ENCODE data around the gene KCNK10. TPM values are rescaled to one million over a fixed set of nuclear protein-coding genes. Genes with fewer than 3 reads are reported as not detected.

The KCNK10 gene
- total RNA-seq, 2 experiments from 2014 or later: 0.68 to 0.73 TPM

GRCh38 chr14:88326352-88327103 lies 3.5 kb upstream of the KCNK10 start:
- Histone ChIP-seq H3K79me2 (ENCODE audit: insufficient read depth, low read depth, low read length) (no peaks in the 10 kb centered on the region), H3K36me3 (ENCODE audit: insufficient read depth, low read length) (no peaks in the 10 kb centered on the region), H3K9me3 (ENCODE audit: low read length) (no peaks in the 10 kb centered on the region), H4K20me1 (ENCODE audit: insufficient read depth, low read length) (no peaks in the 10 kb centered on the region), H3K9me2 (ENCODE audit: insufficient read depth, low read length) (no peaks in the 10 kb centered on the region), H2AFZ (ENCODE audit: low read length) (no peak overlapping the region), H3K4me3 (ENCODE audit: low read depth, low read length, poor library complexity, severe bottlenecking) (no peak overlapping the region), H3K4me2 (ENCODE audit: low read length) (no peak overlapping the region), H3K27ac (ENCODE audit: low read depth, low read length, poor library complexity, severe bottlenecking) (no peak overlapping the region), H3K4me1 (ENCODE audit: insufficient read depth, low read length, poor library complexity, severe bottlenecking) (peaks cover 9% of the 10 kb centered on the region)
- DNase-seq (ENCODE audit: low spot score): no peak
- POLR2A ChIA-PET: no interaction called here
- intact Hi-C loops (cut with micrococcal nuclease; ENCODE audit: unreplicated experiment): no loop called here
- CTCF ChIA-PET (ENCODE audit: unreplicated experiment): no interaction called here
- TF ChIP-seq CTCF (conservative IDR thresholded peaks at IDR 0.05; ENCODE audit: low read length): no peak
- no TSS peak for BruUV-seq (replicated peaks)

GRCh38 chr14:88325883-88326282 lies 2.8 kb upstream of the KCNK10 start:
- ChIA-PET CTCF (ENCODE audit: unreplicated experiment) (no interaction called here), POLR2A (no interaction called here)
- no peak overlapping the region for H2AFZ ChIP-seq (ENCODE audit: low read length)
- no peaks in the 10 kb centered on the region for H3K9me3 ChIP-seq (ENCODE audit: low read length)
- no peak overlapping the region for H3K27ac ChIP-seq (ENCODE audit: low read depth, low read length, poor library complexity, severe bottlenecking)
- no peaks in the 10 kb centered on the region for H3K9me2 ChIP-seq (ENCODE audit: insufficient read depth, low read length)
- H4K20me1 ChIP-seq (ENCODE audit: insufficient read depth, low read length): no peaks in the 10 kb centered on the region
- no peaks in the 10 kb centered on the region for H3K79me2 ChIP-seq (ENCODE audit: insufficient read depth, low read depth, low read length)
- H3K4me1 ChIP-seq (ENCODE audit: insufficient read depth, low read length, poor library complexity, severe bottlenecking): peaks cover 9% of the 10 kb centered on the region
- BruUV-seq (replicated peaks): no TSS peak
- H3K4me3 ChIP-seq (ENCODE audit: low read depth, low read length, poor library complexity, severe bottlenecking): no peak overlapping the region
- no peak overlapping the region for H3K4me2 ChIP-seq (ENCODE audit: low read length)
- H3K36me3 ChIP-seq (ENCODE audit: insufficient read depth, low read length): no peaks in the 10 kb centered on the region
- no peak for DNase-seq (ENCODE audit: low spot score)
- intact Hi-C loops (cut with micrococcal nuclease; ENCODE audit: unreplicated experiment): no loop called here
- TF ChIP-seq CTCF (conservative IDR thresholded peaks at IDR 0.05; ENCODE audit: low read length): no peak
- TF ChIP-seq EZH2phosphoT487 (IDR thresholded peaks at IDR 0.05; ENCODE audit: borderline replicate concordance, low read depth, low read length): no peak

GRCh38 chr14:88324930-88325329 lies 1.9 kb upstream of the KCNK10 start:
- intact Hi-C loops (cut with micrococcal nuclease; ENCODE audit: unreplicated experiment): loop anchor here (5.0 kb wide), 1 partner anchor 62 kb away; the partner anchor contains the start of gene SPATA7
- ChIA-PET CTCF (ENCODE audit: unreplicated experiment) (no interaction called here), POLR2A (no interaction called here)
- Histone ChIP-seq H3K4me1 (ENCODE audit: insufficient read depth, low read length, poor library complexity, severe bottlenecking) (peaks cover 9% of the 10 kb centered on the region), H4K20me1 (ENCODE audit: insufficient read depth, low read length) (no peaks in the 10 kb centered on the region), H3K79me2 (ENCODE audit: insufficient read depth, low read depth, low read length) (no peaks in the 10 kb centered on the region), H3K4me2 (ENCODE audit: low read length) (no peak overlapping the region), H2AFZ (ENCODE audit: low read length) (no peak overlapping the region), H3K27ac (ENCODE audit: low read depth, low read length, poor library complexity, severe bottlenecking) (no peak overlapping the region), H3K4me3 (ENCODE audit: low read depth, low read length, poor library complexity, severe bottlenecking) (no peak overlapping the region), H3K9me3 (ENCODE audit: low read length) (no peaks in the 10 kb centered on the region), H3K36me3 (ENCODE audit: insufficient read depth, low read length) (no peaks in the 10 kb centered on the region), H3K9me2 (ENCODE audit: insufficient read depth, low read length) (no peaks in the 10 kb centered on the region)
- TF ChIP-seq CTCF (conservative IDR thresholded peaks at IDR 0.05; ENCODE audit: low read length) (no peak), EZH2phosphoT487 (IDR thresholded peaks at IDR 0.05; ENCODE audit: borderline replicate concordance, low read depth, low read length) (no peak)
- DNase-seq (ENCODE audit: low spot score): no peak
- no TSS peak for BruUV-seq (replicated peaks)

Data from OCI-LY7 (cell line).